OCI-LY1 (cell line): Measurements from ENCODE around the gene AKT2.
A peak's percentile ranks its signal among the peaks of the same experiment; 100 is the strongest.
"Not testable (repeated sequence)": the region's sequence is repeated elsewhere in the genome, so short reads cannot be mapped to it uniquely, and the experiment has no call there.

Source experiments
- H2AFZ ChIP-seq: fragments of 200-600 bp; sonication (generic), shearing (Covaris generic); 2 replicates; pipeline ENCODE4 v1.6.0; 2014; ENCODE audit warnings: antibody characterized with exemption, mild to moderate bottlenecking, low read length
- H3F3A ChIP-seq: fragments of 200-600 bp; sonication (generic), shearing (Covaris generic); 2 replicates; pipeline ENCODE4 v1.6.0; 2014; ENCODE audit warnings: mild to moderate bottlenecking, antibody characterized with exemption, low read length, moderate library complexity; ENCODE audit not compliant: insufficient read depth
- H3K27ac ChIP-seq: fragments of 200-600 bp; sonication (generic); 2 replicates; pipeline ENCODE4 v1.5.1; 2014; ENCODE audit warnings: low read length, mixed run types, mild to moderate bottlenecking, low read depth; ENCODE audit not compliant: poor library complexity, severe bottlenecking
- H3K27me3 ChIP-seq: fragments of 200-600 bp; sonication (generic); 2 replicates; pipeline ENCODE4 v1.6.0; 2014; ENCODE audit warnings: antibody characterized with exemption, mild to moderate bottlenecking, low read length, moderate library complexity; ENCODE audit not compliant: insufficient read depth
- H3K36me3 ChIP-seq: fragments of 200-600 bp; sonication (generic); 2 replicates; pipeline ENCODE4 v1.6.1; 2014; ENCODE audit warnings: mild to moderate bottlenecking, antibody characterized with exemption, low read length, moderate library complexity, mixed read lengths; ENCODE audit not compliant: insufficient read depth
- H3K4me1 ChIP-seq: fragments of 200-600 bp; sonication (generic); 2 replicates; pipeline ENCODE4 v1.5.1; 2014; ENCODE audit warnings: mild to moderate bottlenecking, low read length, moderate library complexity; ENCODE audit not compliant: insufficient read depth, severe bottlenecking
- H3K4me2 ChIP-seq: fragments of 200-600 bp; sonication (generic), shearing (Covaris generic); 2 replicates; pipeline ENCODE4 v1.6.1; 2014; ENCODE audit warnings: low read length
- H3K4me3 ChIP-seq: fragments of 200-600 bp; sonication (generic); 2 replicates; pipeline ENCODE4 v1.5.1; 2014; ENCODE audit warnings: low read length, low read depth, mild to moderate bottlenecking, mixed read lengths; ENCODE audit not compliant: poor library complexity, severe bottlenecking
- H3K79me2 ChIP-seq: fragments of 200-600 bp; shearing (Covaris generic); 2 replicates; pipeline ENCODE4 v1.6.1; 2016; ENCODE audit warnings: mixed run types, low read length, mixed read lengths; ENCODE audit not compliant: insufficient read depth
- H3K9ac ChIP-seq: fragments of 200-600 bp; sonication (generic), shearing (Covaris generic); 2 replicates; pipeline ENCODE4 v1.6.1; 2014; ENCODE audit warnings: mild to moderate bottlenecking, low read length, mixed read lengths
- H3K9me2 ChIP-seq: fragments of 200-600 bp; sonication (generic), shearing (Covaris generic); 2 replicates; pipeline ENCODE4 v1.6.1; 2014; ENCODE audit warnings: low read depth, mild to moderate bottlenecking, low read length, mixed read lengths
- H3K9me3 ChIP-seq: fragments of 200-600 bp; shearing (Covaris generic); 2 replicates; pipeline ENCODE4 v1.6.1; 2014; ENCODE audit warnings: low read length, mixed read lengths
- H4K20me1 ChIP-seq: fragments of 200-600 bp; sonication (generic), shearing (Covaris generic); 2 replicates; pipeline ENCODE4 v1.6.0; 2016; ENCODE audit warnings: mild to moderate bottlenecking, low read length; ENCODE audit not compliant: insufficient read depth
- CTCF ChIP-seq: fragments of 200-600 bp; sonication (generic), shearing (Covaris generic); IDR thresholded peaks from 2 replicates; pipeline ENCODE4 v1.5.1; 2017; ENCODE audit warnings: mild to moderate bottlenecking, antibody characterized with exemption, low read length, moderate library complexity, mixed read lengths
- EZH2 ChIP-seq: fragments of 200-600 bp; sonication (generic), shearing (Covaris generic); IDR thresholded peaks from 2 replicates; pipeline ENCODE4 v1.8.0; 2017; ENCODE audit warnings: borderline replicate concordance, mixed run types, mild to moderate bottlenecking, antibody characterized with exemption, low read length, moderate library complexity, mixed read lengths

The AKT2 gene

DNA sequence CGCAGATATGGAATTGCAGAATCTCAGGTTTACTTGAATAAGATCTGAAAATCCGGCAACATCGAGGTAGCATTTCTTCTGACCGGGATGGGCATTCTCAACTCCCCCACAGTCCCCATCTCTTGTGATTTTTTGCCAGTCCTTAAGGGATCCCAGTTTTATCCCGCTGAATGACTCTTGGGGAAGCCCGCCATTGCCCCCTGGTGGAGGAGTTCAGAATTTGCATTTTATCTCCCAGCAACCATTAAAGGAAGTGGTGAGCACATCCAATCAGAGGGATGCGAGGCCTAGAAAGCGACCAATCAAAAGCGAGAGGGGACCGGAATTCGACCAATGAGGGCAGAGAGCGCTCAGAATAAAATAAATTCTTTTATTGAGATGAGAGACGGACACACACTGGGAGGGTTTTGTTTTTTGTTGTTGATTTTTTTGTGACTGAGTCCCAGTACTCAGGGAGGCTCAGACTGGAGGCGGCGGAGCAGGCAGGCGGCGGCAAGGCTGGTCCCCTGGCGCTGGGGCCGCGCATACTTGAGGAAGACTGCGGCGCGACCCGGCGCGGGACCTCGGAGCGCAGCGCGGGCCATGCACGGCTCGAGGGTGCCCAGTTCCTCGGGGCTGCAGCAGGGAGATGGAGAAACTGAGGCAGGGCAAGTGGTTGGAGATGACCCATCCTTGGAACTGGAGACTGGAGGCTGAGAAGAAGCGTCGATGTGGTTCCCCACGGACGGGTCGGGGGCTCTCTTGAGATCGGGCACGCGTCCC lies 63.1 kb downstream of the AKT2 start:
- Histone ChIP-seq H3K9me2 (no peaks in the 10 kb centered on the region), H3K27ac (no peak overlapping the region), H3F3A (no peaks in the 10 kb centered on the region), H2AFZ (no peak overlapping the region), H3K4me3 (no peak overlapping the region), H3K4me2 (no peak overlapping the region), H3K79me2 (no peaks in the 10 kb centered on the region), H3K4me1 (no peaks in the 10 kb centered on the region), H3K27me3 (no peaks in the 10 kb centered on the region), H4K20me1 (no peaks in the 10 kb centered on the region), H3K9me3 (no peaks in the 10 kb centered on the region), H3K9ac (no peak overlapping the region), H3K36me3 (no peaks in the 10 kb centered on the region)
- TF ChIP-seq CTCF (peak; percentile 78), EZH2 (no peak)

- no peaks in the 10 kb centered on the region for H3F3A ChIP-seq
- no peaks in the 10 kb centered on the region for H3K4me1 ChIP-seq
- no peak overlapping the region for H3K4me3 ChIP-seq
- H3K27ac ChIP-seq: no peak overlapping the region
- H3K4me2 ChIP-seq: no peak overlapping the region
- TF ChIP-seq CTCF: no peak
- TF ChIP-seq EZH2: no peak
- no peaks in the 10 kb centered on the region for H3K9me2 ChIP-seq
- no peak overlapping the region for H3K9ac ChIP-seq
- no peaks in the 10 kb centered on the region for H3K9me3 ChIP-seq
- no peaks in the 10 kb centered on the region for H3K79me2 ChIP-seq
- H3K27me3 ChIP-seq: no peaks in the 10 kb centered on the region
- no peaks in the 10 kb centered on the region for H3K36me3 ChIP-seq
- H2AFZ ChIP-seq: no peak overlapping the region
- H4K20me1 ChIP-seq: no peaks in the 10 kb centered on the region
Measured at GRCh38 chr19:40220674-40221073, 64.5 kb downstream of the AKT2 start.

DNA sequence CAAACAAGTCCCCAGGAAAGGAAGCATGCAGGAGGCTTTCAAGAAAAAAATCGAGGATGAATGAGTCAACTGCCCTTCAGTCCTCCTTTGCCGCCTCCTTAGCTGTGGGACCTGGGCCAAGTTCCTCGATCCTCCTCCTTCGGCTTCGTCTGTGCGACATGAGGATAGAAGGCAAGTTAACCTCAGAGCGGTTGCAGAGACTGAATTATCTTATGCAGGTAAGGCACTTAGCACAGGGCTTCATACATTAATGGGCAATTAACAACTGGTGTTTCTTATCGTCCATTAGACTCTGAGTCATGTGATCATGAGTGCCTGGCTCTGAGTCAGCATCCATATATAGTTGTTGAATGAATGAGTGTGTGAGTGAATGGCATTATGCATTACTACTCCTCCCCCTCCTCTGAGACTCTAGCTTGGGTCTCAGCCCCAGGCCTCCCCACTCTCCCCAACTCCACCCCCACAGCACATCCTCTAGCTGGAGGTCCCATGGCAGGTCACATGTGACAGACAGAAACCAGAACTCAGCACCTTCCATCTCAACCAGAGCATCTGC lies 65.3 kb downstream of the AKT2 start:
- Histone ChIP-seq H3K9ac (no peak overlapping the region), H3K4me2 (no peak overlapping the region), H3K36me3 (no peaks in the 10 kb centered on the region), H3K27ac (no peak overlapping the region), H3K9me3 (no peaks in the 10 kb centered on the region), H4K20me1 (no peaks in the 10 kb centered on the region), H3F3A (no peaks in the 10 kb centered on the region), H3K79me2 (no peaks in the 10 kb centered on the region), H3K4me3 (no peak overlapping the region), H2AFZ (no peak overlapping the region), H3K27me3 (no peaks in the 10 kb centered on the region), H3K4me1 (no peaks in the 10 kb centered on the region), H3K9me2 (no peaks in the 10 kb centered on the region)
- TF ChIP-seq EZH2 (no peak), CTCF (no peak)

GRCh38 chr19:40219029-40219428 lies 66.1 kb downstream of the AKT2 start:
- H3K27me3 ChIP-seq, H3K4me3 ChIP-seq, H3K9ac ChIP-seq, H3K27ac ChIP-seq, H4K20me1 ChIP-seq, H3K79me2 ChIP-seq, H3K9me2 ChIP-seq, H2AFZ ChIP-seq, H3K4me2 ChIP-seq, H3K4me1 ChIP-seq, H3K9me3 ChIP-seq, H3F3A ChIP-seq, H3K36me3 ChIP-seq: not testable (repeated sequence)
